Muscle of leg (tissue), 11 donors: Measurements from ENCODE around the gene CHMP6. TPM values are rescaled to one million over a fixed set of nuclear protein-coding genes. Genes with fewer than 3 reads are reported as not detected.
A peak's percentile ranks its signal among the peaks of the same experiment; 100 is the strongest.
"Not testable (repeated sequence)": the region's sequence is repeated elsewhere in the genome, so short reads cannot be mapped to it uniquely, and the experiment has no call there.

Experiments
- DNase-seq: peaks from one replicate; pipeline ENCODE4 v3.0.0; 2013
- H3K27ac ChIP-seq: one replicate; pipeline ENCODE4 v1.5.1; 2013; ENCODE audit warnings: mild to moderate bottlenecking, low read length, control low read depth
- H3K27me3 ChIP-seq: one replicate; pipeline ENCODE4 v1.6.1; 2013; ENCODE audit warnings: low read length; ENCODE audit not compliant: control insufficient read depth, insufficient read depth
- H3K36me3 ChIP-seq: one replicate; pipeline ENCODE4 v1.6.1; 2013; ENCODE audit warnings: low read length; ENCODE audit not compliant: control insufficient read depth, insufficient read depth
- H3K4me1 ChIP-seq: one replicate; pipeline ENCODE4 v1.6.1; 2013; ENCODE audit warnings: low read length; ENCODE audit not compliant: control insufficient read depth, insufficient read depth
- H3K4me3 ChIP-seq: one replicate; pipeline ENCODE4 v1.5.1; 2013; ENCODE audit warnings: low read length, control low read depth
- H3K9me3 ChIP-seq: replicated peaks from 2 replicates; pipeline ENCODE4 v1.6.1; 2013; ENCODE audit warnings: low read depth, low read length; ENCODE audit not compliant: control insufficient read depth
- WGBS: methylation state at CpG from one replicate; pipeline ENCODE4 v1.1.5; 2013; ENCODE audit warnings: missing lambda C conversion rate; ENCODE audit not compliant: insufficient coverage; 5-methylcytosine and 5-hydroxymethylcytosine counted together
- polyA plus RNA-seq, 8 donors: library from polyadenylated mRNA; unstranded; fragments of 120-200 nt; gene quantifications; one replicate each; pipeline versions ENCODE4 v1.2.1 to v1.2.3, GENCODE V29; 2013; ENCODE audit warnings: inconsistent platforms in 1 of 8, low replicate concordance in 1 of 8; ENCODE audit not compliant: insufficient read length in 8 of 8, insufficient read depth in 1 of 8
- total RNA-seq: library from RNA; stranded (reverse); fragments of 120-200 nt; gene quantifications from one replicate; pipeline ENCODE4 v1.2.4, GENCODE V29; 2013

The CHMP6 gene
- total and polyA plus RNA-seq, 9 donors, result 7.8 to 32.1 (median 25.4) TPM

GRCh38 chr17:81012574-81013447, 21.2 kb downstream of the CHMP6 start:
- WGBS, result 75% methylated on average over 11 of the region's 13 CpGs
- Histone ChIP-seq H3K4me1 (peaks cover 13% of the 10 kb centered on the region), H3K27ac (no peak overlapping the region), H3K9me3 (peaks cover 11% of the 10 kb centered on the region), H3K4me3 (no peak overlapping the region), H3K27me3 (peaks cover 3% of the 10 kb centered on the region), H3K36me3 (no peaks in the 10 kb centered on the region)
- peak; percentile 2 for DNase-seq

GRCh38 chr17:81013642-81014041, 22.0 kb downstream of the CHMP6 start:
- DNase-seq, result peak; percentile 4
- Histone ChIP-seq H3K27me3 (peaks cover 3% of the 10 kb centered on the region), H3K27ac (no peak overlapping the region), H3K4me3 (no peak overlapping the region), H3K4me1 (peaks cover 21% of the 10 kb centered on the region), H3K9me3 (peaks cover 11% of the 10 kb centered on the region), H3K36me3 (no peaks in the 10 kb centered on the region)
- 59% methylated on average over 5 of the region's 6 CpGs for WGBS

- H3K27ac ChIP-seq, result peak overlapping the region; percentile 26
These were observed 23.5 kb downstream of the CHMP6 start for GRCh38 chr17:81015136-81015535.

GRCh38 chr17:81016575-81016974, 24.9 kb downstream of the CHMP6 start:
- Histone ChIP-seq H3K36me3 (no peaks in the 10 kb centered on the region), H3K9me3 (peaks cover 5% of the 10 kb centered on the region), H3K27me3 (peaks cover 2% of the 10 kb centered on the region), H3K4me1 (peaks cover 47% of the 10 kb centered on the region), H3K4me3 (no peak overlapping the region), H3K27ac (no peak overlapping the region)
- DNase-seq, result no peak
- WGBS, result no CpG with 5 or more reads among the region's 2 CpGs

More at GRCh38 chr17:81015136-81015535, 23.5 kb downstream of the CHMP6 start:
- Histone ChIP-seq H3K27me3 (peaks cover 2% of the 10 kb centered on the region), H3K4me1 (peaks cover 33% of the 10 kb centered on the region), H3K4me3 (no peak overlapping the region), H3K9me3 (peaks cover 11% of the 10 kb centered on the region), H3K36me3 (no peaks in the 10 kb centered on the region)
- DNase-seq, result peak; percentile 83
- WGBS, result no CpG with 5 or more reads among the region's 1 CpG

- not testable (repeated sequence) for H3K36me3 ChIP-seq, H3K4me3 ChIP-seq, DNase-seq, H3K27me3 ChIP-seq, H3K9me3 ChIP-seq
- Histone ChIP-seq H3K4me1 (peaks cover 55% of the 10 kb centered on the region), H3K27ac (peak overlapping the region; percentile 77)
- 94% methylated on average over 4 of the region's 4 CpGs for WGBS
These were observed 25.7 kb downstream of the CHMP6 start for GRCh38 chr17:81017330-81017729.

GRCh38 chr17:81018044-81018802, 26.6 kb downstream of the CHMP6 start:
- H3K4me3 ChIP-seq, result peak overlapping the region; percentile 19
- no peaks in the 10 kb centered on the region for H3K36me3 ChIP-seq
- 9% methylated on average over 21 of the region's 29 CpGs for WGBS
- peak overlapping the region; percentile 77 for H3K27ac ChIP-seq
- peaks cover 2% of the 10 kb centered on the region for H3K27me3 ChIP-seq
- DNase-seq, result peak; percentile 84
- H3K9me3 ChIP-seq, result peaks cover 5% of the 10 kb centered on the region
- peaks cover 54% of the 10 kb centered on the region for H3K4me1 ChIP-seq

GRCh38 chr17:81019563-81020442, 28.2 kb downstream of the CHMP6 start:
- no peaks in the 10 kb centered on the region for H3K36me3 ChIP-seq
- DNase-seq, result no peak
- WGBS, result 94% methylated on average over 18 of the region's 24 CpGs
- no peak overlapping the region for H3K4me3 ChIP-seq
- H3K9me3 ChIP-seq, result peaks cover 5% of the 10 kb centered on the region
- peaks cover 63% of the 10 kb centered on the region for H3K4me1 ChIP-seq
- H3K27me3 ChIP-seq, result peaks cover 3% of the 10 kb centered on the region
- H3K27ac ChIP-seq, result no peak overlapping the region

GRCh38 chr17:81020443-81020766, 28.8 kb downstream of the CHMP6 start:
- H3K4me3 ChIP-seq, result no peak overlapping the region
- WGBS, result 71% methylated on average over 8 of the region's 11 CpGs
- H3K27ac ChIP-seq, result peak overlapping the region; percentile 89
- no peaks in the 10 kb centered on the region for H3K36me3 ChIP-seq
- peaks cover 3% of the 10 kb centered on the region for H3K27me3 ChIP-seq
- H3K4me1 ChIP-seq, result peaks cover 66% of the 10 kb centered on the region
- no peak for DNase-seq
- peaks cover 5% of the 10 kb centered on the region for H3K9me3 ChIP-seq

- WGBS, result 34% methylated on average over 21 of the region's 24 CpGs
- Histone ChIP-seq H3K36me3 (no peaks in the 10 kb centered on the region), H3K9me3 (peaks cover 5% of the 10 kb centered on the region), H3K27ac (peak overlapping the region; percentile 89), H3K4me1 (peaks cover 72% of the 10 kb centered on the region), H3K4me3 (no peak overlapping the region), H3K27me3 (peaks cover 3% of the 10 kb centered on the region)
- peak; percentile 87 for DNase-seq
These were observed 29.3 kb downstream of the CHMP6 start for GRCh38 chr17:81020767-81021497.
